ENCODE measurements around the gene LRCH2. TPM values are rescaled to one million over a fixed set of nuclear protein-coding genes. Genes with fewer than 3 reads are reported as not detected.
"Not testable (repeated sequence)": the region's sequence is repeated elsewhere in the genome, so short reads cannot be mapped to it uniquely, and the experiment has no call there.

Gene LRCH2
- not detected in 2 replicates for total RNA-seq (2014; rRNA removed; shearing (Covaris generic))

- DNase-seq (ENCODE audit: low read depth): no peak
These were observed at the start of gene LRCH2 for GRCh38 chrX:115233497-115234455. Gene LRCH2, minus strand, starts transcription at chrX:115234096. Its CDS starts 55 bp downstream, at chrX:115234041.

- no peak for DNase-seq (ENCODE audit: low read depth)
These were observed 35.3 kb upstream of the LRCH2 start for GRCh38 chrX:115269051-115269683.

GRCh38 chrX:115268421-115268820, 34.5 kb upstream of the LRCH2 start:
- no peak for DNase-seq (ENCODE audit: low read depth)

- no peak for DNase-seq (ENCODE audit: low read depth)
These were observed 32.4 kb upstream of the LRCH2 start for GRCh38 chrX:115266300-115266699.

- no peak for DNase-seq (ENCODE audit: low read depth)
These were observed 30.1 kb upstream of the LRCH2 start for GRCh38 chrX:115264009-115264408.

GRCh38 chrX:115261148-115261547, 27.3 kb upstream of the LRCH2 start:
- no peak for DNase-seq (ENCODE audit: low read depth)

- no peak for DNase-seq (ENCODE audit: low read depth)
These were observed 26.4 kb upstream of the LRCH2 start for GRCh38 chrX:115260330-115260729.

- no peak for DNase-seq (ENCODE audit: low read depth)
These were observed 25.5 kb upstream of the LRCH2 start for GRCh38 chrX:115259238-115259875.

- DNase-seq (ENCODE audit: low read depth): no peak
These were observed 23.8 kb upstream of the LRCH2 start for GRCh38 chrX:115257711-115258110.

GRCh38 chrX:115255003-115255402, 21.1 kb upstream of the LRCH2 start:
- DNase-seq (ENCODE audit: low read depth): no peak

GRCh38 chrX:115251458-115252233, 17.8 kb upstream of the LRCH2 start:
- DNase-seq (ENCODE audit: low read depth): no peak

- DNase-seq (ENCODE audit: low read depth): no peak
These were observed 3.2 kb upstream of the LRCH2 start for GRCh38 chrX:115237056-115237455.

- no peak for DNase-seq (ENCODE audit: low read depth)
These were observed 2.7 kb upstream of the LRCH2 start for GRCh38 chrX:115236560-115236959.

GRCh38 chrX:115234461-115234860, 565 bp upstream of the LRCH2 start:
- DNase-seq (ENCODE audit: low read depth): no peak

GRCh38 chrX:115232933-115233496, 881 bp downstream of the LRCH2 start:
- DNase-seq (ENCODE audit: low read depth): no peak

- no peak for DNase-seq (ENCODE audit: low read depth)
These were observed 4.4 kb downstream of the LRCH2 start for GRCh38 chrX:115229337-115230003.

- peak; percentile 1 for DNase-seq (ENCODE audit: low read depth)
These were observed 7.0 kb downstream of the LRCH2 start for GRCh38 chrX:115226929-115227328.

- DNase-seq (ENCODE audit: low read depth): not testable (repeated sequence)
These were observed 16.6 kb downstream of the LRCH2 start for GRCh38 chrX:115217346-115217745.

- DNase-seq (ENCODE audit: low read depth): no peak
These were observed 19.3 kb downstream of the LRCH2 start for GRCh38 chrX:115214605-115215004.

- no peak for DNase-seq (ENCODE audit: low read depth)
These were observed 19.7 kb downstream of the LRCH2 start for GRCh38 chrX:115214151-115214550.

GRCh38 chrX:115209547-115209946, 24.3 kb downstream of the LRCH2 start:
- DNase-seq (ENCODE audit: low read depth): not testable (repeated sequence)
